ENCODE measurements around the gene SERP2.

SERP2 gene

GRCh38 chr13:44432650-44433049, 59.0 kb downstream of the SERP2 start:
- no peak overlapping the region for H3K9ac ChIP-seq
- H3K27me3 ChIP-seq (ENCODE audit: control insufficient read depth, insufficient read depth, low read length), result no peaks in the 10 kb centered on the region
- H3K4me2 ChIP-seq (ENCODE audit: low read length), result no peak overlapping the region
- TF ChIP-seq CTCF (IDR thresholded peaks at IDR 0.05), result no peak
- H2AFZ ChIP-seq, result no peak overlapping the region
- H3K79me2 ChIP-seq, result no peaks in the 10 kb centered on the region
- H3K27ac ChIP-seq, result no peak overlapping the region
- H3K9me3 ChIP-seq (ENCODE audit: control insufficient read depth, low read length), result no peaks in the 10 kb centered on the region
- no peaks in the 10 kb centered on the region for H3K4me1 ChIP-seq
- H3K36me3 ChIP-seq (ENCODE audit: control insufficient read depth, insufficient read depth, low read length), result no peaks in the 10 kb centered on the region
- H3K4me3 ChIP-seq (ENCODE audit: low read depth, low read length), result no peak overlapping the region

- H3K36me3 ChIP-seq (ENCODE audit: control insufficient read depth, insufficient read depth, low read length), result no peaks in the 10 kb centered on the region
- H2AFZ ChIP-seq, result no peak overlapping the region
- no peak overlapping the region for H3K9ac ChIP-seq
- no peak for TF ChIP-seq CTCF (IDR thresholded peaks at IDR 0.05)
- no peaks in the 10 kb centered on the region for H3K27me3 ChIP-seq (ENCODE audit: control insufficient read depth, insufficient read depth, low read length)
- no peaks in the 10 kb centered on the region for H3K79me2 ChIP-seq
- peak overlapping the region; percentile 97 for H3K27ac ChIP-seq
- peak overlapping the region; percentile 97 for H3K4me3 ChIP-seq (ENCODE audit: low read depth, low read length)
- H3K4me1 ChIP-seq, result no peaks in the 10 kb centered on the region
- H3K4me2 ChIP-seq (ENCODE audit: low read length), result peak overlapping the region; percentile 57
- no peaks in the 10 kb centered on the region for H3K9me3 ChIP-seq (ENCODE audit: control insufficient read depth, low read length)
These were observed 60.5 kb downstream of the SERP2 start for GRCh38 chr13:44433863-44434765.

GRCh38 chr13:44434766-44435141, 61.1 kb downstream of the SERP2 start:
- H3K27me3 ChIP-seq (ENCODE audit: control insufficient read depth, insufficient read depth, low read length), result no peaks in the 10 kb centered on the region
- H3K4me3 ChIP-seq (ENCODE audit: low read depth, low read length), result peak overlapping the region; percentile 97
- H3K9ac ChIP-seq, result no peak overlapping the region
- peak overlapping the region; percentile 57 for H3K4me2 ChIP-seq (ENCODE audit: low read length)
- no peaks in the 10 kb centered on the region for H3K4me1 ChIP-seq
- TF ChIP-seq CTCF (IDR thresholded peaks at IDR 0.05), result no peak
- no peak overlapping the region for H2AFZ ChIP-seq
- no peaks in the 10 kb centered on the region for H3K79me2 ChIP-seq
- H3K36me3 ChIP-seq (ENCODE audit: control insufficient read depth, insufficient read depth, low read length), result no peaks in the 10 kb centered on the region
- peak overlapping the region; percentile 97 for H3K27ac ChIP-seq
- H3K9me3 ChIP-seq (ENCODE audit: control insufficient read depth, low read length), result no peaks in the 10 kb centered on the region

GRCh38 chr13:44435142-44435918, 61.7 kb downstream of the SERP2 start:
- Histone ChIP-seq H3K27me3 (ENCODE audit: control insufficient read depth, insufficient read depth, low read length) (no peaks in the 10 kb centered on the region), H3K9me3 (ENCODE audit: control insufficient read depth, low read length) (no peaks in the 10 kb centered on the region), H3K4me2 (ENCODE audit: low read length) (peak overlapping the region; percentile 82), H3K36me3 (ENCODE audit: control insufficient read depth, insufficient read depth, low read length) (no peaks in the 10 kb centered on the region), H3K4me1 (no peaks in the 10 kb centered on the region), H2AFZ (peak overlapping the region; percentile 66), H3K9ac (peak overlapping the region; percentile 53), H3K79me2 (no peaks in the 10 kb centered on the region), H3K4me3 (ENCODE audit: low read depth, low read length) (peak overlapping the region; percentile 97), H3K27ac (peak overlapping the region; percentile 97)
- no peak for TF ChIP-seq CTCF (IDR thresholded peaks at IDR 0.05)
